Gastroesophageal sphincter (tissue), 3 donors: ENCODE data around the gene GIPC1.

Experiments
- POLR2A ChIP-seq, 2 donors: fragments of 450-650 bp; IDR thresholded peaks; one replicate each; pipeline ENCODE4 v1.6.1; 2017; ENCODE audit warnings: antibody characterized with exemption in 2 of 2, mild to moderate bottlenecking in 2 of 2, moderate library complexity in 1 of 2
- POLR2AphosphoS5 ChIP-seq: sonication (generic); formaldehyde crosslinking; IDR thresholded peaks from one replicate; pipeline ENCODE4 v1.6.1; 2017; ENCODE audit warnings: antibody characterized with exemption
- TF ChIP-seq, protein P1 (sequence below), 4 experiments: fragments of 200-600 bp in 2 of 4; fragments of 450-650 bp in 2 of 4; sonication (generic) in 1 of 4; IDR thresholded peaks; one replicate each; pipeline ENCODE4 v1.5.1; 2017 to 2019; ENCODE audit warnings: antibody characterized with exemption in 4 of 4, mild to moderate bottlenecking in 2 of 4, moderate library complexity in 2 of 4

- TF ChIP-seq, protein P1, sequence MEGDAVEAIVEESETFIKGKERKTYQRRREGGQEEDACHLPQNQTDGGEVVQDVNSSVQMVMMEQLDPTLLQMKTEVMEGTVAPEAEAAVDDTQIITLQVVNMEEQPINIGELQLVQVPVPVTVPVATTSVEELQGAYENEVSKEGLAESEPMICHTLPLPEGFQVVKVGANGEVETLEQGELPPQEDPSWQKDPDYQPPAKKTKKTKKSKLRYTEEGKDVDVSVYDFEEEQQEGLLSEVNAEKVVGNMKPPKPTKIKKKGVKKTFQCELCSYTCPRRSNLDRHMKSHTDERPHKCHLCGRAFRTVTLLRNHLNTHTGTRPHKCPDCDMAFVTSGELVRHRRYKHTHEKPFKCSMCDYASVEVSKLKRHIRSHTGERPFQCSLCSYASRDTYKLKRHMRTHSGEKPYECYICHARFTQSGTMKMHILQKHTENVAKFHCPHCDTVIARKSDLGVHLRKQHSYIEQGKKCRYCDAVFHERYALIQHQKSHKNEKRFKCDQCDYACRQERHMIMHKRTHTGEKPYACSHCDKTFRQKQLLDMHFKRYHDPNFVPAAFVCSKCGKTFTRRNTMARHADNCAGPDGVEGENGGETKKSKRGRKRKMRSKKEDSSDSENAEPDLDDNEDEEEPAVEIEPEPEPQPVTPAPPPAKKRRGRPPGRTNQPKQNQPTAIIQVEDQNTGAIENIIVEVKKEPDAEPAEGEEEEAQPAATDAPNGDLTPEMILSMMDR (IDR thresholded peaks at IDR 0.05), result no peak
- TF ChIP-seq POLR2A (IDR thresholded peaks at IDR 0.05) (no peak), POLR2AphosphoS5 (no peak)
These were observed 60.4 kb downstream of the GIPC1 start for GRCh38 chr19:14435320-14436050.
